Uterus (tissue), 2 donors: ENCODE measurements around the gene MDK.

Experiments used
- CTCF ChIP-seq, 4 experiments: fragments of 200-600 bp in 2 of 4; fragments of 450-650 bp in 2 of 4; sonication (generic) in 2 of 4; IDR thresholded peaks; one replicate each; pipeline ENCODE4 v1.5.1; 2016 to 2019; ENCODE audit warnings: antibody characterized with exemption in 4 of 4, mild to moderate bottlenecking in 2 of 4, moderate library complexity in 1 of 4
- POLR2A ChIP-seq, 2 donors: fragments of 450-650 bp; IDR thresholded peaks; one replicate each; pipeline ENCODE4 v1.6.1; 2016; ENCODE audit warnings: antibody characterized with exemption in 2 of 2, mild to moderate bottlenecking in 1 of 2, moderate library complexity in 1 of 2

GRCh38 chr11:46426233-46426991, 44.9 kb downstream of the MDK start:
- TF ChIP-seq CTCF (IDR thresholded peaks at IDR 0.05) (no peak), POLR2A (IDR thresholded peaks at IDR 0.05) (no peak)
